Peyer's patch (tissue), 4 donors: ENCODE data around the gene LEMD1. TPM values are rescaled to one million over a fixed set of nuclear protein-coding genes. Genes with fewer than 3 reads are reported as not detected.

Experiments
- DNase-seq, 3 donors: peaks; one replicate each; pipeline ENCODE4 v3.0.0-alpha.2; 2017 to 2019
- H3K27ac ChIP-seq, 4 donors: fragments of 200-600 bp; sonication (generic); one replicate each; pipeline ENCODE4 v1.5.1; 2016 to 2019
- H3K27me3 ChIP-seq, 2 donors: fragments of 200-600 bp; sonication (generic); one replicate each; pipeline ENCODE4 v1.5.1; 2019
- H3K36me3 ChIP-seq, 3 donors: fragments of 200-600 bp; sonication (generic); one replicate each; pipeline ENCODE4 v1.5.1; 2016 to 2019
- H3K4me1 ChIP-seq, 4 donors: fragments of 200-600 bp; sonication (generic); one replicate each; pipeline ENCODE4 v1.5.1; 2016 to 2019
- H3K4me3 ChIP-seq, 4 donors: fragments of 200-600 bp; sonication (generic); 1 replicate in 3 of 4; 2 replicates in 1 of 4; pipeline ENCODE4 v1.5.1; 2016 to 2019; ENCODE audit warnings: mild to moderate bottlenecking in 1 of 4
- H3K9me3 ChIP-seq, 4 donors: fragments of 200-600 bp; sonication (generic); one replicate each; pipeline ENCODE4 v1.5.1; 2016 to 2019; ENCODE audit warnings: mild to moderate bottlenecking in 1 of 4
- POLR2A ChIP-seq, 2 donors: fragments of 450-650 bp; IDR thresholded peaks; one replicate each; pipeline ENCODE4 v1.5.1; 2017; ENCODE audit warnings: antibody characterized with exemption in 2 of 2, mild to moderate bottlenecking in 2 of 2, moderate library complexity in 2 of 2
- total RNA-seq, 4 donors: library from RNA; depleted of rRNA; stranded (reverse); fragments of >200 nt; gene quantifications; one replicate each; pipeline ENCODE4 v1.1.0, GENCODE V29; 2016
- TF ChIP-seq, protein P1 (sequence below), 6 experiments: fragments of 450-650 bp in 4 of 6; fragments of 200-600 bp in 2 of 6; sonication (generic) in 1 of 6; IDR thresholded peaks; one replicate each; pipeline ENCODE4 v1.5.1; 2017 to 2019; ENCODE audit warnings: antibody characterized with exemption in 6 of 6, mild to moderate bottlenecking in 3 of 6, moderate library complexity in 1 of 6

The LEMD1 gene
- total RNA-seq, 4 donors from 2014 or later, result 2.4 to 3.7 TPM; not detected in 2

DNA sequence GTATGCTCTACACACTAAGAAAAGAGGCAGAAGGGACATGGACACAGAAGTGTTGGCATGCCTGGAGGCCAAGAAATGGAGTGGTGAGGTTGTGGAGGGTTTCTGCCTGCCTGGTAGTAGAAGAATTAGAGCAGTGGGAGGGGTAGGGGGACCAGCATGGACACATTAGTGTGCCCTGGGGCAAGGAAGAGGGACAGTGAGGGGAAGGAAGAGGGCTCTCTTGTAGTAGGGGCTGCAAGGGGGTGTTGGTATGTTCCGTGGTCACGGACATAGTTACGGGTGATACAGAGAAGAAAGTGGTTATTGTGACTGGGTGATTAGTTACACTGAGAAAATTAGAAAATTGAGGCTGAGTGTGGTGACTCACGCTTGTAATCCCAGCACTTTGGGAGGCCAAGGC is 23.3 kb downstream of the LEMD1 start:
- Histone ChIP-seq H3K4me1 (no peaks in the 10 kb centered on the region), H3K9me3 (no peaks in the 10 kb centered on the region), H3K27ac (no peak overlapping the region), H3K27me3 (no peaks in the 10 kb centered on the region), H3K36me3 (no peaks in the 10 kb centered on the region), H3K4me3 (no peak overlapping the region)
- DNase-seq, result no peak
- TF ChIP-seq, protein P1, sequence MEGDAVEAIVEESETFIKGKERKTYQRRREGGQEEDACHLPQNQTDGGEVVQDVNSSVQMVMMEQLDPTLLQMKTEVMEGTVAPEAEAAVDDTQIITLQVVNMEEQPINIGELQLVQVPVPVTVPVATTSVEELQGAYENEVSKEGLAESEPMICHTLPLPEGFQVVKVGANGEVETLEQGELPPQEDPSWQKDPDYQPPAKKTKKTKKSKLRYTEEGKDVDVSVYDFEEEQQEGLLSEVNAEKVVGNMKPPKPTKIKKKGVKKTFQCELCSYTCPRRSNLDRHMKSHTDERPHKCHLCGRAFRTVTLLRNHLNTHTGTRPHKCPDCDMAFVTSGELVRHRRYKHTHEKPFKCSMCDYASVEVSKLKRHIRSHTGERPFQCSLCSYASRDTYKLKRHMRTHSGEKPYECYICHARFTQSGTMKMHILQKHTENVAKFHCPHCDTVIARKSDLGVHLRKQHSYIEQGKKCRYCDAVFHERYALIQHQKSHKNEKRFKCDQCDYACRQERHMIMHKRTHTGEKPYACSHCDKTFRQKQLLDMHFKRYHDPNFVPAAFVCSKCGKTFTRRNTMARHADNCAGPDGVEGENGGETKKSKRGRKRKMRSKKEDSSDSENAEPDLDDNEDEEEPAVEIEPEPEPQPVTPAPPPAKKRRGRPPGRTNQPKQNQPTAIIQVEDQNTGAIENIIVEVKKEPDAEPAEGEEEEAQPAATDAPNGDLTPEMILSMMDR (IDR thresholded peaks at IDR 0.05), result no peak
- TF ChIP-seq POLR2A (IDR thresholded peaks at IDR 0.05), result no peak

DNA sequence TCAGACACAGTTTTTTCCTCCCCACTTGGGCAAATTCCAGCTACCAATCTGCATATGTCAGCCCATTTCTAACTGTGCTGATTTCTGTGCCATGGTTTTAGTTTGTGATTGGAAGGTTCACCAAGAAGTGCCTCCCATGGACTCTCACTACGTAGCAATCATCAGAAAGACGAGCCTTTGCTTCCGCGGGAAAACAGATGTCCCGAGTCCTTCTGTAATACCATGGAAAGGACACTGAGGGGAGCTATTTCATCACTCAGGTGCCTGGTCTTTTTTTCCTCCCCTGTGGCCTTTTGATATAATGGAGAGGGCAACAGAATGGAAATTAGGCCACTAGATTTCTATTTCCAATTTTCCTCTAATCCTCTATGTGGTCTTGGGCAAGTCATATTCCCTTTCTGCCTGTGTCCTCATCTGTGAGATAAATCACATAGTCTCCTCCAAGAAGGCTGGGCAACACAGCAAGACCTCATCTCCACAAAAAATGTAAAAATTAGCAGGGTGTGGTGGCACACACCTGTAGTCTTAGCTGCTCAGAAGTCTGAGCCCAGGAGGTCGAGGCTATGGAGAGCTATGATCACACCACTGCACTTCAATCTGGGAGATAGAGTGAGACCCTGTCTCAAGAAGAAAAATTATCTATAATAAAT is 24.8 kb downstream of the LEMD1 start:
- Histone ChIP-seq H3K4me1 (no peaks in the 10 kb centered on the region), H3K27ac (no peak overlapping the region), H3K4me3 (no peak overlapping the region), H3K9me3 (no peaks in the 10 kb centered on the region), H3K36me3 (no peaks in the 10 kb centered on the region), H3K27me3 (no peaks in the 10 kb centered on the region)
- TF ChIP-seq, protein P1 (IDR thresholded peaks at IDR 0.05), result peak in 4 of 6 experiments; percentile 56 to 89 (median 86)
- TF ChIP-seq POLR2A (IDR thresholded peaks at IDR 0.05), result no peak
- DNase-seq, result peak in 1 of 3 donors; percentile 49

DNA sequence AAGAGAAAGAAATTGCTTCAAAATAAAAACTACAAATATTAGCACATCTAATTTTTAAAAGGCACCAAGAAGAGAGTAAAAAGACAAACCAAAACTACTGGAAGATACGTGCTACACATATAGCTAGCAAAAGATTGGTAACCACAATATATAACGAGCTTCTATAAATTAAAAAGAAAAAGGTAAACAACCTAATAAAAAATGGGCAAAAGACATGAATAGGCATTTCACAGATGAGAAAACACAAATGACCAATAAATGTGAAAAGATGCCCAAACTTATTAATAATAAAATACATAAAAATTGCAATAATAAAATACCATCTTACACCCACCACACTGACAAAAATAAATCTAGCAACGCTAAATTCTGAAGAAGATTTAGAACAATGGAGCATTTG is 26.2 kb downstream of the LEMD1 start:
- no peak overlapping the region for H3K4me3 ChIP-seq
- no peaks in the 10 kb centered on the region for H3K36me3 ChIP-seq
- H3K27me3 ChIP-seq, result no peaks in the 10 kb centered on the region
- H3K9me3 ChIP-seq, result no peaks in the 10 kb centered on the region
- DNase-seq, result no peak
- TF ChIP-seq POLR2A (IDR thresholded peaks at IDR 0.05), result no peak
- TF ChIP-seq, protein P1 (IDR thresholded peaks at IDR 0.05), result no peak
- no peak overlapping the region for H3K27ac ChIP-seq
- H3K4me1 ChIP-seq, result no peaks in the 10 kb centered on the region

DNA sequence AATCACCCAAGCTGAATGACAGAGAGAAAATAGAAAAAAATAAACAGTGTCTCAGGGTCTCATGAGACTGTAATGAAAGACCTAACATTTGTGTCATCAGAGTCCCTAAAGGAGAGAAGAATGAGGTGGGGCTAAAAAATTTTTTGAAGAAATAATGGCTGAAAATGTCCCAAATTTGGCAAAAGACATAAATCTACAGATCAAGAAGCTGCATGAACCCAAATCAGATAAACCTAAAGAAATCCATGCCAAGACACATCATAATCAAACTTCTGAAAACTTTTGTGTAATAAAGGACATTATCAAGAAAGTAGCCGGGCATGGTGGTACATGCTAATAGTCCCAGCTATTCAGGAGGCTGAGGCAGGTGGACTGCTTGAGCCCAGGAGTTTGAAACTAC is 29.2 kb downstream of the LEMD1 start:
- no peaks in the 10 kb centered on the region for H3K4me1 ChIP-seq
- no peaks in the 10 kb centered on the region for H3K27me3 ChIP-seq
- no peaks in the 10 kb centered on the region for H3K9me3 ChIP-seq
- TF ChIP-seq POLR2A (IDR thresholded peaks at IDR 0.05), result no peak
- TF ChIP-seq, protein P1 (IDR thresholded peaks at IDR 0.05), result no peak
- no peak overlapping the region for H3K27ac ChIP-seq
- H3K4me3 ChIP-seq, result no peak overlapping the region
- no peaks in the 10 kb centered on the region for H3K36me3 ChIP-seq
- DNase-seq, result no peak

DNA sequence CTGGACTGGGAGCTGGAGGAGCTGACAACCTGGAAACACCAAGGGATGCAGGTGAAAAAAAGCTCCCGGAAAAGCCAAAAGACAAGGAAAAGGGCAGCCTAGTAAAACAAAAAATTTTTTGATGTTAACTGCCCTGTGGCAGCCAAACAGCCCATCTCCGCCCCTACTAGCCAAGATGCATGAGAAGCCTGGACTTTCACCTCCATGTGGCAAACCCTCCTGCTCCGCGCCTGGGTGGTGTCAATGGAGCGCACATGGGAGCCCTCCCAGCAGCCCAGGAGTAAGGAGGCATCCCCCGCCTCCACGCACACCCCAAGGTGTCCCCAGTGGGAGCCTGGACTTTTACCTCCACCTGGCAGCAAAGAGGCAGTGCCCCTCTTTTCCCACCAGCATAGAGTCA is 30.5 kb downstream of the LEMD1 start:
- H3K27me3 ChIP-seq, result no peaks in the 10 kb centered on the region
- no peaks in the 10 kb centered on the region for H3K36me3 ChIP-seq
- no peak overlapping the region for H3K27ac ChIP-seq
- H3K4me3 ChIP-seq, result no peak overlapping the region
- no peaks in the 10 kb centered on the region for H3K9me3 ChIP-seq
- TF ChIP-seq, protein P1 (IDR thresholded peaks at IDR 0.05), result no peak
- TF ChIP-seq POLR2A (IDR thresholded peaks at IDR 0.05), result no peak
- peak in 2 of 3 donors; percentile 51 to 52 for DNase-seq
- no peaks in the 10 kb centered on the region for H3K4me1 ChIP-seq
